ENCODE results near the gene TSHR. TPM values are rescaled to one million over a fixed set of nuclear protein-coding genes. Genes with fewer than 3 reads are reported as not detected.
A peak's percentile ranks its signal among the peaks of the same experiment; 100 is the strongest.
"Not testable (repeated sequence)": the region's sequence is repeated elsewhere in the genome, so short reads cannot be mapped to it uniquely, and the experiment has no call there.

Gene TSHR
- total RNA-seq, 4 donors from 2014 or later = 0.84 TPM; not detected in 3

DNA sequence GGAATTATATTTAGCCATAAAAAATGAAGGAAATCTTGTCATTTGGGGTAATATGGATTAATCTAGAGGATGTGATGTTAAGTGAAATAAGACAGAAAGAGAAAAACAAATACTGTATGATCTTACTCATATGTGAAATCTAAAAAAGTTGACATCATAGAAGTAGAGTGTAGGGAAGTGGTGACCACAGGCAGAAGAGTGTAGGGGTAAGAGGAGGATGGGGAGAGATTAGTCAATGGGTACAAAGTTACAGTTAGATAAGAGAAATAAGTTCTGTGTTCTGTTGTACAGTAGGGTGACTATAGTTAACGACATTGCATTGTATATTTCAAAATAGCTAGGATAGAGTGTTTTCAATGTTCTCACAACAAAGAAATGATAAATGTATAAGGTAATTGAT lies 87.0 kb downstream of the TSHR start:
- no peak for DNase-seq (ENCODE audit: low spot score in 2 of 2)

GRCh38 chr14:81051547-81051946 lies 96.1 kb downstream of the TSHR start:
- H3K4me3 ChIP-seq = no peak overlapping the region
- no peaks in the 10 kb centered on the region for H3K27me3 ChIP-seq
- no peak for TF ChIP-seq EP300 (IDR thresholded peaks at IDR 0.05)
- TF ChIP-seq CTCF (IDR thresholded peaks at IDR 0.05) = no peak
- no peak for TF ChIP-seq POLR2A (IDR thresholded peaks at IDR 0.05)
- peaks cover 0 to 14% (median 0%) of the 10 kb centered on the region in 4 donors for H3K9me3 ChIP-seq
- 91 to 93% methylated on average over 1 of the region's 1 CpG for WGBS, 2 donors
- DNase-seq (ENCODE audit: low spot score in 2 of 2) = no peak
- no peak overlapping the region for H3K27ac ChIP-seq
- H3K4me1 ChIP-seq = no peaks in the 10 kb centered on the region
- no peaks in the 10 kb centered on the region for H3K36me3 ChIP-seq

More for the DNA sequence above, 87.0 kb downstream of the TSHR start:
- no peak overlapping the region for H3K27ac ChIP-seq
- no peak overlapping the region for H3K4me3 ChIP-seq
- peaks cover 0 to 27% (median 0%) of the 10 kb centered on the region in 4 donors for H3K9me3 ChIP-seq
- WGBS, 2 donors = 70 to 72% methylated on average over 1 of the region's 1 CpG
- no peaks in the 10 kb centered on the region for H3K36me3 ChIP-seq
- TF ChIP-seq CTCF (IDR thresholded peaks at IDR 0.05) = no peak
- no peak for TF ChIP-seq EP300 (IDR thresholded peaks at IDR 0.05)
- TF ChIP-seq POLR2A (IDR thresholded peaks at IDR 0.05) = no peak
- no peaks in the 10 kb centered on the region for H3K4me1 ChIP-seq
- H3K27me3 ChIP-seq = no peaks in the 10 kb centered on the region

GRCh38 chr14:81054057-81054456 lies 98.6 kb downstream of the TSHR start:
- 95 to 97% methylated on average over 2 of the region's 2 CpGs for WGBS, 2 donors
- H3K27ac ChIP-seq; H3K4me1 ChIP-seq; DNase-seq (ENCODE audit: low spot score in 2 of 2); H3K36me3 ChIP-seq; H3K4me3 ChIP-seq; H3K27me3 ChIP-seq: not testable (repeated sequence)
- peaks cover 0 to 11% (median 0%) of the 10 kb centered on the region in 4 donors for H3K9me3 ChIP-seq

DNA sequence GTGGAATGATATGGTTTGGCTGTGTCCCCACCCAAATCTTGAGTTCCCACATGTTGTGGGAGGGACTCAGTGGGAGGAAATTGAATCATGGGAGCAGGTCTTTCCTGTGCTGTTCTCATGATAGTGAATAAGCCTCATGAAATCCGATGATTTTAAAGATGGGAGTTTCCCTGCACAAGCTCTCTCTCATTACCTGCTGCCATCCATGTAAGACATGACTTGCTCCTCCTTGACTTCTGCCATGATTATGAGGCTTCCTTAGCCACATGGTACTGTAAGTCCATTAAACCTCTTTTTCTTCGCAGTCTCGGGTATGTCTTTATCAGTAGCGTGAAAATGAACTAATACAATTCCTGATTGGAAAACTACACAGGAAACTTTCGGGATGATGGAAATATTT lies 100.5 kb downstream of the TSHR start:
- Histone ChIP-seq H3K4me3 (no peak overlapping the region), H3K27ac (no peak overlapping the region), H3K4me1 (no peaks in the 10 kb centered on the region), H3K9me3 (peaks cover 0 to 11% (median 0%) of the 10 kb centered on the region in 4 donors), H3K27me3 (no peaks in the 10 kb centered on the region), H3K36me3 (no peaks in the 10 kb centered on the region)
- TF ChIP-seq EP300 (IDR thresholded peaks at IDR 0.05) = no peak
- no peak for TF ChIP-seq POLR2A (IDR thresholded peaks at IDR 0.05)
- TF ChIP-seq CTCF (IDR thresholded peaks at IDR 0.05) = no peak
- WGBS, 2 donors = 96% methylated on average over 5 of the region's 5 CpGs
- DNase-seq (ENCODE audit: low spot score in 2 of 2) = no peak

DNA sequence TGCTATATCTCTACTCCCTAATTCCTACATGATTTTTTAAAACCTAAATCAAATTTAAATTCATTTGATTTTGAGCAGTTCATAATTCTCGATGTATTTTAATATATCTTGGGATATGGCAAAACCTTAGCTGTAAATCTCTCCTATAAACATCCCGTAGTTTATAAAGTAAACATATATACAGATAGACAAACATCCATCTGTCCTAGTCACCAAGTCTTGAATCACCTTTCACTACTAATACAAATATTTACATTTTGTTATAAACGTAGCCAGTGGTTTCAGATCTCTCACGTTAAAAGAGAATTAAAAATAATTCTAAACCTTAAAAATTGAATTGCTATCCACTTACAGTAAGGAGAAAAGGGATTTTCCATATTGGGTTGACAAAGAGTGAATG lies 107.0 kb downstream of the TSHR start:
- no peak for TF ChIP-seq POLR2A (IDR thresholded peaks at IDR 0.05)
- TF ChIP-seq CTCF (IDR thresholded peaks at IDR 0.05) = no peak
- no peak for TF ChIP-seq EP300 (IDR thresholded peaks at IDR 0.05)
- no peaks in the 10 kb centered on the region for H3K9me3 ChIP-seq
- peaks cover 0 to 5% (median 0%) of the 10 kb centered on the region in 4 donors for H3K4me1 ChIP-seq
- no peak for DNase-seq (ENCODE audit: low spot score in 2 of 2)
- 64 to 65% methylated on average over 4 of the region's 4 CpGs for WGBS, 2 donors
- H3K27ac ChIP-seq = no peak overlapping the region
- H3K36me3 ChIP-seq = no peaks in the 10 kb centered on the region
- H3K4me3 ChIP-seq = no peak overlapping the region
- H3K27me3 ChIP-seq = no peaks in the 10 kb centered on the region

GRCh38 chr14:81062816-81063215 lies 107.4 kb downstream of the TSHR start:
- H3K36me3 ChIP-seq = no peaks in the 10 kb centered on the region
- no peak overlapping the region for H3K27ac ChIP-seq
- 23 to 26% methylated on average over 4 of the region's 4 CpGs for WGBS, 2 donors
- H3K4me3 ChIP-seq = no peak overlapping the region
- TF ChIP-seq POLR2A (IDR thresholded peaks at IDR 0.05) (no peak), EP300 (IDR thresholded peaks at IDR 0.05) (no peak), CTCF (IDR thresholded peaks at IDR 0.05) (no peak)
- peaks cover 0 to 5% (median 0%) of the 10 kb centered on the region in 4 donors for H3K4me1 ChIP-seq
- H3K27me3 ChIP-seq = no peaks in the 10 kb centered on the region
- DNase-seq (ENCODE audit: low spot score in 2 of 2) = peak in 1 of 2 donors; percentile 9
- H3K9me3 ChIP-seq = no peaks in the 10 kb centered on the region

Measured in tibial nerve (tissue), 4 donors.